K562 (cell line): ENCODE results near the gene VGLL4. TPM values are rescaled to one million over a fixed set of nuclear protein-coding genes. Genes with fewer than 3 reads are reported as not detected.

Source experiments
- ATAC-seq: fragments of 200-7000 bp; cut with Tn5 transposase; 3 replicates; pipeline ENCODE4 v1.9.1; 2020; ENCODE audit warnings: moderate library complexity
- BruUV-seq: library from RNA; stranded (reverse); fragments of 400-500 nt; replicated peaks from 2 replicates; lab custom pipeline; 2021; lab: Mats Ljungman, UMichigan
- CTCF ChIA-PET: fragments of 300-600 bp; formaldehyde crosslinking; extraction: SDS; loops from one replicate; lab custom pipeline; 2021; ENCODE audit warnings: low intra/inter-chr PET ratio; lab: Yijun Ruan, JAX
- POLR2A ChIA-PET: fragments of 300-600, 350-650 bp; sonication (Branson Sonifier 250); formaldehyde crosslinking; extraction: SDS; loops from one replicate; lab custom pipeline; 2021; ENCODE audit warnings: antibody characterized with exemption, inconsistent platforms; lab: Yijun Ruan, JAX
- DNase-seq, 4 experiments: peaks; one replicate each; pipeline versions ENCODE4 v3.0.0 to v3.0.0-alpha.2; 2011 to 2018; ENCODE audit warnings: low spot score in 3 of 4, mixed read lengths in 3 of 4; ENCODE audit errors: extremely low read depth in 1 of 4
- FAIRE-seq: peaks from 2 replicates; lab custom pipeline; 2011; peaks lifted over from hg19 to GRCh38; lab: Jason Lieb, UNC
- H2AFZ ChIP-seq: 2 replicates; pipeline ENCODE4 v1.6.0; 2011; ENCODE audit warnings: low read depth, low read length, control low read depth, inconsistent platforms
- H3K27ac ChIP-seq: fragments of 200-600 bp; 3 replicates; pipeline ENCODE4 v1.8.0; 2011; ENCODE audit warnings: low read depth, mild to moderate bottlenecking, control low read depth, inconsistent platforms, low read length, moderate library complexity, mixed read lengths; ENCODE audit errors: extremely low read depth
- H3K27me3 ChIP-seq, 2 experiments: fragments of 300-600 bp in 1 of 2; 2 replicates in 1 of 2; 3 replicates in 1 of 2; pipeline versions ENCODE4 v1.6.0 to v1.8.0; 2011; ENCODE audit warnings: inconsistent platforms in 2 of 2, low read length in 2 of 2, mild to moderate bottlenecking in 1 of 2, mixed read lengths in 1 of 2, moderate library complexity in 1 of 2; ENCODE audit not compliant: control insufficient read depth in 2 of 2, insufficient read depth in 2 of 2
- H3K36me3 ChIP-seq: fragments of 300-600 bp; 3 replicates; pipeline ENCODE4 v1.8.0; 2011; ENCODE audit warnings: mild to moderate bottlenecking, low read length, inconsistent platforms; ENCODE audit not compliant: control insufficient read depth, insufficient read depth
- H3K4me1 ChIP-seq, 2 experiments: fragments of 200-600 bp in 1 of 2; replicated peaks in 1 of 2; 2 replicates in 1 of 2; 3 replicates in 1 of 2; pipeline versions ENCODE4 v1.5.1 to v1.8.0; 2011; ENCODE audit warnings: inconsistent platforms in 2 of 2, low read length in 2 of 2, mild to moderate bottlenecking in 1 of 2, mixed read lengths in 1 of 2, moderate library complexity in 1 of 2; ENCODE audit not compliant: control insufficient read depth in 2 of 2, insufficient read depth in 2 of 2
- H3K4me2 ChIP-seq: 2 replicates; pipeline ENCODE4 v1.6.1; 2011; ENCODE audit warnings: low read length, control low read depth, inconsistent platforms, mixed read lengths; ENCODE audit not compliant: insufficient read depth
- H3K4me3 ChIP-seq: fragments of 200-600 bp; sonication (generic), shearing (Covaris generic); 2 replicates; pipeline ENCODE4 v1.5.1; 2016; ENCODE audit warnings: control low read depth, inconsistent platforms
- H3K79me2 ChIP-seq: fragments of 200-600 bp; 3 replicates; pipeline ENCODE4 v1.8.0; 2011; ENCODE audit warnings: low read length, inconsistent platforms; ENCODE audit not compliant: control insufficient read depth, insufficient read depth
- H3K9ac ChIP-seq, 2 experiments: 2 replicates each; pipeline versions ENCODE4 v1.6.0 to v1.6.1; 2011; ENCODE audit warnings: low read depth in 2 of 2, low read length in 2 of 2, control low read depth in 1 of 2, inconsistent platforms in 1 of 2, mild to moderate bottlenecking in 1 of 2, mixed read lengths in 1 of 2; ENCODE audit not compliant: insufficient read depth in 1 of 2
- H3K9me1 ChIP-seq: one replicate; pipeline ENCODE4 v1.6.0; 2011; ENCODE audit warnings: inconsistent platforms, mild to moderate bottlenecking, low read length, moderate library complexity; ENCODE audit not compliant: control insufficient read depth, insufficient read depth
- H3K9me3 ChIP-seq: replicated peaks from 2 replicates; pipeline ENCODE4 v1.5.1; 2011; ENCODE audit warnings: low read depth, low read length, inconsistent platforms; ENCODE audit not compliant: control insufficient read depth, insufficient read depth
- H4K20me1 ChIP-seq: replicated peaks from 2 replicates; pipeline ENCODE4 v1.6.1; 2011; ENCODE audit warnings: low read length, inconsistent platforms, mixed read lengths; ENCODE audit not compliant: control insufficient read depth, insufficient read depth
- BRF1 ChIP-seq: IDR thresholded peaks from 3 replicates; pipeline ENCODE4 v1.6.1; 2011; ENCODE audit warnings: borderline replicate concordance, mild to moderate bottlenecking; ENCODE audit not compliant: insufficient read length; ENCODE audit errors: extremely low read depth
- CCNT2 ChIP-seq: IDR thresholded peaks from 2 replicates; pipeline ENCODE4 v1.6.1; 2011; ENCODE audit warnings: borderline replicate concordance, low read depth, mild to moderate bottlenecking, moderate library complexity, mixed read lengths, low read length; ENCODE audit not compliant: insufficient read length; ENCODE audit errors: extremely low read depth
- DPF2 ChIP-seq: fragments of 450-650 bp; IDR thresholded peaks from 2 replicates; pipeline ENCODE4 v1.6.1; 2016
- ELF1 ChIP-seq: fragments of 200-800 bp; sonication (Bioruptor generic); IDR thresholded peaks from 2 replicates; pipeline ENCODE4 v1.6.1; 2016; ENCODE audit warnings: missing genetic modification characterization, missing compliant biosample characterization
- ETV1 ChIP-seq: fragments of 450-650 bp; conservative IDR thresholded peaks from 2 replicates; pipeline ENCODE4 v1.6.1; 2016; ENCODE audit warnings: missing genetic modification characterization, control low read depth, low read depth, missing compliant biosample characterization
- ETV5 ChIP-seq: sonication (generic); formaldehyde crosslinking; IDR thresholded peaks from 2 replicates; pipeline ENCODE4 v1.4.0; 2020; ENCODE audit warnings: low read depth, mild to moderate bottlenecking, missing genetic modification reagents
- HIVEP1 ChIP-seq: fragments of 250-450 bp; sonication (Bioruptor Pico); IDR thresholded peaks from 2 replicates; pipeline ENCODE4 v1.4.0; 2020; ENCODE audit warnings: mild to moderate bottlenecking
- HLTF ChIP-seq: fragments of 450-650 bp; IDR thresholded peaks from 2 replicates; pipeline ENCODE4 v1.6.1; 2016
- NCOA6 ChIP-seq: fragments of 450-650 bp; IDR thresholded peaks from 2 replicates; pipeline ENCODE4 v1.6.1; 2017; ENCODE audit warnings: mild to moderate bottlenecking
- TBL1XR1 ChIP-seq, 2 experiments: IDR thresholded peaks; 2 replicates each; pipeline ENCODE4 v1.6.1; 2012; ENCODE audit warnings: improper control_type of control experiment in 2 of 2, low read length in 2 of 2, mild to moderate bottlenecking in 1 of 2
- TCF3 ChIP-seq: sonication (generic); formaldehyde crosslinking; IDR thresholded peaks from 2 replicates; pipeline ENCODE4 v1.4.0; 2020; ENCODE audit warnings: mild to moderate bottlenecking, missing genetic modification reagents
- ZFP1 ChIP-seq: fragments of 450-650 bp; formaldehyde crosslinking; IDR thresholded peaks from 2 replicates; pipeline ENCODE4 v1.4.0; 2020; ENCODE audit warnings: mild to moderate bottlenecking, mixed read lengths
- ZNF133 ChIP-seq: fragments of 250-450 bp; sonication (Bioruptor Pico); IDR thresholded peaks from 2 replicates; pipeline ENCODE4 v1.4.0; 2020; ENCODE audit warnings: mild to moderate bottlenecking
- ZNF311 ChIP-seq: fragments of 250-450 bp; sonication (Bioruptor Pico); IDR thresholded peaks from 2 replicates; pipeline ENCODE4 v1.4.0; 2020; ENCODE audit warnings: mild to moderate bottlenecking, moderate library complexity
- WGBS: fragments of 100-300 bp; shearing (Covaris generic); methylation state at CpG from one replicate; pipeline ENCODE4 v1.1.6; 2016; ENCODE audit warnings: low coverage, mixed read lengths; ENCODE audit not compliant: insufficient coverage; ENCODE audit errors: missing lambda C conversion rate; 5-methylcytosine and 5-hydroxymethylcytosine counted together
- in situ Hi-C: fragments of 300-500 bp; cut with MboI; formaldehyde crosslinking; loops from 4 replicates; pipeline ENCODE4 v1.15.0; 2018; ENCODE audit warnings: inconsistent platforms, mixed read lengths
- intact Hi-C: fragments of 100-400 bp; cut with micrococcal nuclease; formaldehyde crosslinking; loops from 2 replicates; pipeline ENCODE4 v1.14.2; 2022
- polyA plus RNA-seq, 8 experiments: library from polyadenylated mRNA; depleted of rRNA in 4 of 8; stranded (reverse) in 5 of 8; unstranded in 3 of 8; fragments of >200 nt; fragmentation: Nextera tagmentation in 2 of 8; fragmentation: Illumina TruSeq in 1 of 8; extraction: Ambion mirVana in 2 of 8; extraction: Trizol in 1 of 8; gene quantifications; 2 replicates each; pipeline versions ENCODE4 v1.2.1 to v1.2.3, GENCODE V29; 2011 to 2014; ENCODE audit warnings: inconsistent platforms in 1 of 8, missing spikeins in 1 of 8
- total RNA-seq, 7 experiments: library from RNA; depleted of rRNA in 6 of 7; stranded (reverse); fragments of >200 nt in 6 of 7; fragmentation: Illumina TruSeq in 2 of 7; extraction: Trizol in 2 of 7; gene quantifications; 2 replicates each; pipeline versions ENCODE4 v1.2.1 to v1.2.3, GENCODE V29; 2011 to 2021; ENCODE audit warnings: low replicate concordance in 1 of 7
- TF ChIP-seq, protein P1 (sequence below): fragments of 250-450 bp; sonication (Bioruptor Pico); IDR thresholded peaks from 2 replicates; pipeline ENCODE4 v1.6.1; 2021; ENCODE audit warnings: mild to moderate bottlenecking
- TF ChIP-seq, protein P2 (sequence below): fragments of 250-450 bp; sonication (Bioruptor Pico); IDR thresholded peaks from 2 replicates; pipeline ENCODE4 v1.5.0; 2021; ENCODE audit warnings: mild to moderate bottlenecking, moderate library complexity
- TF ChIP-seq, protein P3 (sequence below): sonication (generic); formaldehyde crosslinking; IDR thresholded peaks from 2 replicates; pipeline ENCODE4 v1.8.0; 2022; ENCODE audit warnings: mild to moderate bottlenecking, missing genetic modification reagents

The VGLL4 gene
- total and polyA plus RNA-seq, 9 of the 15 experiments (the other 6 are each of a cell fraction or from before 2014, with no cell fraction given), result 0.27 to 10.9 (median 8.6) TPM

DNA sequence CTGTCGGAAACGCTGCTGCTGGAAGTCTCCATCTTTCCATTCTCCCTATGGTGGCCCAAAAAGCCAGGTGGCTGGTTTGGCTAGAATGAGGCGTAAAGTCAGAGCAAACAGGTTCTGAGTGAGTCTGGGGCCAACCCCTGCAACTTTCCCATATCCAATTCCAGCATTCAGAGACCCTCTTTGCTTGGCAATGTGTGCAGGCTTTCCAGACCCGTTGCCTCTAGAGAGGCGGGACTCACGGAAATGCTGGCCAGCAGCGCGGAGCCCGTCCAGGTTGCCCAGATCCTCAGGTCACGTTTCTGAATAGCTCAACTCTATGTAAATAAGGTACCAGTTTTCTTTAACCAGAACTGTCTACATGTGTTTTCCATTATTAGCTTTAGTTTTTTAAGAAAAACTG, 68.0 kb downstream of the VGLL4 start:
- in situ Hi-C loops, result no loop called here
- FAIRE-seq (no peak), DNase-seq (no peak), ATAC-seq (no peak)
- Histone ChIP-seq H3K4me2 (no peak overlapping the region), H3K27me3 (peaks cover 0 to 25% of the 10 kb centered on the region in 2 experiments; a peak in 3 of 5 replicates), H3K4me3 (no peak overlapping the region), H3K9me1 (no peaks in the 10 kb centered on the region), H3K9ac (no peak overlapping the region), H2AFZ (no peak overlapping the region), H3K36me3 (no peaks in the 10 kb centered on the region; the same call in 2 of the 3 replicates), H3K27ac (no peak overlapping the region), H3K79me2 (no peaks in the 10 kb centered on the region), H4K20me1 (peaks cover 16% of the 10 kb centered on the region), H3K9me3 (no peaks in the 10 kb centered on the region), H3K4me1 (no peaks in the 10 kb centered on the region; a peak in 2 of 5 replicates)
- POLR2A ChIA-PET, result interaction anchor here (0.9 to 1.2 kb wide), 2 partner anchors 14 to 30 kb away, joined by 3 to 5 read pairs; no protein-coding TSS in a partner anchor
- intact Hi-C loops, result no loop called here
- CTCF ChIA-PET, result no interaction called here
- no TSS peak for BruUV-seq
- 62% methylated on average over 10 of the region's 10 CpGs for WGBS
- no peak for TF ChIP-seq HLTF
- no peak for TF ChIP-seq TCF3 (CRISPR knock-in tag)
- TF ChIP-seq HIVEP1, result no peak
- TF ChIP-seq ZNF311 (CRISPR knock-in tag), result no peak
- TF ChIP-seq, protein P1, sequence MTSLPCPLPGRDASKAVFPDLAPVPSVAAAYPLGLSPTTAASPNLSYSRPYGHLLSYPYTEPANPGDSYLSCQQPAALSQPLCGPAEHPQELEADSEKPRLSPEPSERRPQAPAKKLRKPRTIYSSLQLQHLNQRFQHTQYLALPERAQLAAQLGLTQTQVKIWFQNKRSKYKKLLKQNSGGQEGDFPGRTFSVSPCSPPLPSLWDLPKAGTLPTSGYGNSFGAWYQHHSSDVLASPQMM (CRISPR knock-in tag), result no peak
- no peak for TF ChIP-seq BRF1
- TF ChIP-seq TBL1XR1 (IDR thresholded peaks at IDR 0.05; ENCODE audit: low read length in 2 of 2), result no peak
- no peak for TF ChIP-seq CCNT2
- TF ChIP-seq NCOA6, result no peak
- no peak for TF ChIP-seq ETV5 (CRISPR knock-in tag)
- no peak for TF ChIP-seq ELF1 (tag)
- TF ChIP-seq, protein P2, sequence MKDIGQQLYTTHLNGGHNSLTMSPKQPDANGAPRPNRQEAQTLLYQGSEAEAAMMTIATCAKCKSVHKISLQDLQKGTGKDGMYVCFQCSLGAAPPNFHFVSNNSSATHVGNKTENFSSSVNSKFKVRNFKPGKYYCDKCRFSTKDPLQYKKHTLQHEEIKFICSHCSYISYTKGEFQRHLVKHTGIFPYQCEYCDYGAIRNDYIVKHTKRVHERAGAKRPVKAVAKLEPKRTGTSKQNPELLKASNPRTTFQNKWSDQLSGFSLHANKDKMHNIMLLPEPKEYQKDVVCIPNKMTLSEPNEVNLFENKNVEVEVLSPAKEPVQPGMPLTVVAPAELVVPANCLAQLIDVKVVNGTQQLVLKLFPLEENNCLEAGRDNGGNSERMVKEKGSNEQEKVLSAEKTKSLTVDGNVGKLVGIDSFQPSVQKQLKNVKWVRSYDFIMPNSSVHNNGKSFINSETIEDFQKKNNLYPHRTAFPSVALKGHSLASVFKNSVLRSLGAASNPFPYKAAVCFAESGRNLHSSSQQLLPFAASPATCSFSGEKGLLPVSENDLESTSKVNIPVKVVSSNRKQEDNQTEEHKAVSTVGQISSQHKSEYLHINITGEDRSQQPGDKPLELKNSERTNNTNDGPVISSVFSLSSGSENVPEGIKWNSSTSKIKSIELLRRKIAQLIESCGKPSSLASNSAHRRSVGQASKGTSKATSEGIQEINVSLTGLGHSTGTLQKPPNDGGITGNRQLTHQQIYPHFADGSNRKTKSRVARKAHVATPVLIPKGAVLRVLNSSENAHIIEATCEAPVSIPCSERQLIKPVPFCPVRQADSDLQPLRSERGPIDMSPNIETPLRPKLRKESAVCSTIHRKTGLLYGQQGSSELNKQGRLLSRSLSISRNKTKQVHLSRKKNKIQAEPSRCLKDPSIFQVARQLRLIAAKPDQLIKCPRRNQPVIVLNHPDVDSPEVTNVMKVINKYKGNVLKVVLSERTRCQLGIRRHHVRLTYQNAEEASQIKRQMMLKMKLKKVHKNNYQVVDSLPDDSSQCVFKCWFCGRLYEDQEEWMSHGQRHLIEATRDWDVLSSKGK (CRISPR knock-in tag), result no peak
- TF ChIP-seq ETV1 (tag), result no peak
- no peak for TF ChIP-seq DPF2
- TF ChIP-seq, protein P3, sequence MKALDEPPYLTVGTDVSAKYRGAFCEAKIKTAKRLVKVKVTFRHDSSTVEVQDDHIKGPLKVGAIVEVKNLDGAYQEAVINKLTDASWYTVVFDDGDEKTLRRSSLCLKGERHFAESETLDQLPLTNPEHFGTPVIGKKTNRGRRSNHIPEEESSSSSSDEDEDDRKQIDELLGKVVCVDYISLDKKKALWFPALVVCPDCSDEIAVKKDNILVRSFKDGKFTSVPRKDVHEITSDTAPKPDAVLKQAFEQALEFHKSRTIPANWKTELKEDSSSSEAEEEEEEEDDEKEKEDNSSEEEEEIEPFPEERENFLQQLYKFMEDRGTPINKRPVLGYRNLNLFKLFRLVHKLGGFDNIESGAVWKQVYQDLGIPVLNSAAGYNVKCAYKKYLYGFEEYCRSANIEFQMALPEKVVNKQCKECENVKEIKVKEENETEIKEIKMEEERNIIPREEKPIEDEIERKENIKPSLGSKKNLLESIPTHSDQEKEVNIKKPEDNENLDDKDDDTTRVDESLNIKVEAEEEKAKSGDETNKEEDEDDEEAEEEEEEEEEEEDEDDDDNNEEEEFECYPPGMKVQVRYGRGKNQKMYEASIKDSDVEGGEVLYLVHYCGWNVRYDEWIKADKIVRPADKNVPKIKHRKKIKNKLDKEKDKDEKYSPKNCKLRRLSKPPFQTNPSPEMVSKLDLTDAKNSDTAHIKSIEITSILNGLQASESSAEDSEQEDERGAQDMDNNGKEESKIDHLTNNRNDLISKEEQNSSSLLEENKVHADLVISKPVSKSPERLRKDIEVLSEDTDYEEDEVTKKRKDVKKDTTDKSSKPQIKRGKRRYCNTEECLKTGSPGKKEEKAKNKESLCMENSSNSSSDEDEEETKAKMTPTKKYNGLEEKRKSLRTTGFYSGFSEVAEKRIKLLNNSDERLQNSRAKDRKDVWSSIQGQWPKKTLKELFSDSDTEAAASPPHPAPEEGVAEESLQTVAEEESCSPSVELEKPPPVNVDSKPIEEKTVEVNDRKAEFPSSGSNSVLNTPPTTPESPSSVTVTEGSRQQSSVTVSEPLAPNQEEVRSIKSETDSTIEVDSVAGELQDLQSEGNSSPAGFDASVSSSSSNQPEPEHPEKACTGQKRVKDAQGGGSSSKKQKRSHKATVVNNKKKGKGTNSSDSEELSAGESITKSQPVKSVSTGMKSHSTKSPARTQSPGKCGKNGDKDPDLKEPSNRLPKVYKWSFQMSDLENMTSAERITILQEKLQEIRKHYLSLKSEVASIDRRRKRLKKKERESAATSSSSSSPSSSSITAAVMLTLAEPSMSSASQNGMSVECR, result no peak
- TF ChIP-seq ZFP1 (CRISPR knock-in tag), result no peak
- TF ChIP-seq ZNF133, result no peak
